Prostate gland (tissue), 2 donors: ENCODE data around the gene DROSHA.

Experiments
- POLR2A ChIP-seq: fragments of 450-650 bp; IDR thresholded peaks from one replicate; pipeline ENCODE4 v1.6.1; 2016; ENCODE audit warnings: antibody characterized with exemption, mild to moderate bottlenecking
- POLR2AphosphoS5 ChIP-seq: sonication (generic); formaldehyde crosslinking; IDR thresholded peaks from one replicate; pipeline ENCODE4 v1.6.1; 2017; ENCODE audit warnings: antibody characterized with exemption
- TF ChIP-seq, protein P1 (sequence below), 4 experiments: fragments of 200-600 bp in 2 of 4; fragments of 450-650 bp in 2 of 4; sonication (generic) in 2 of 4; IDR thresholded peaks; 1 replicate in 3 of 4; 2 replicates in 1 of 4; pipeline ENCODE4 v1.5.1; 2016 to 2019; ENCODE audit warnings: antibody characterized with exemption in 4 of 4, mild to moderate bottlenecking in 2 of 4, moderate library complexity in 2 of 4

DNA sequence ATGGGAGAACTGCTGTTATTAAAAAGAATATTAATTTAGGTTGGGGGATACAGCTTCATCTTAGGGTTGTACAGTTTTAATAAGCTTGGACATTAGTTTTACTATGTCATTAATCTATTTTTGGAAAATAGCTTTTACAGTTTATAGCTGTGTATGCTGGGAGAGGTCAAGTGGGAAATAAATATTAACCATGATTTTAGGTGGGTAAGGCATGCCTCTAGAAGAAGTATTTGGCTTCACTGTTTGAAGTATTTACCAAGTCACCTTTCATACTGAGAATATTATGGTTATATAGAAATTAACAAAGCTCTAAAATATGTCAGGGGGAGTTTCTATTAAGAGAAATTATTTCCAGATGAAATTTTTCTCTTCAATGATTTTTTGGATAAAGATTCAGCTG lies 5.5 kb upstream of the DROSHA start:
- TF ChIP-seq, protein P1, sequence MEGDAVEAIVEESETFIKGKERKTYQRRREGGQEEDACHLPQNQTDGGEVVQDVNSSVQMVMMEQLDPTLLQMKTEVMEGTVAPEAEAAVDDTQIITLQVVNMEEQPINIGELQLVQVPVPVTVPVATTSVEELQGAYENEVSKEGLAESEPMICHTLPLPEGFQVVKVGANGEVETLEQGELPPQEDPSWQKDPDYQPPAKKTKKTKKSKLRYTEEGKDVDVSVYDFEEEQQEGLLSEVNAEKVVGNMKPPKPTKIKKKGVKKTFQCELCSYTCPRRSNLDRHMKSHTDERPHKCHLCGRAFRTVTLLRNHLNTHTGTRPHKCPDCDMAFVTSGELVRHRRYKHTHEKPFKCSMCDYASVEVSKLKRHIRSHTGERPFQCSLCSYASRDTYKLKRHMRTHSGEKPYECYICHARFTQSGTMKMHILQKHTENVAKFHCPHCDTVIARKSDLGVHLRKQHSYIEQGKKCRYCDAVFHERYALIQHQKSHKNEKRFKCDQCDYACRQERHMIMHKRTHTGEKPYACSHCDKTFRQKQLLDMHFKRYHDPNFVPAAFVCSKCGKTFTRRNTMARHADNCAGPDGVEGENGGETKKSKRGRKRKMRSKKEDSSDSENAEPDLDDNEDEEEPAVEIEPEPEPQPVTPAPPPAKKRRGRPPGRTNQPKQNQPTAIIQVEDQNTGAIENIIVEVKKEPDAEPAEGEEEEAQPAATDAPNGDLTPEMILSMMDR (IDR thresholded peaks at IDR 0.05) = no peak
- TF ChIP-seq POLR2A (no peak), POLR2AphosphoS5 (no peak)
